ENCODE measurements around the gene ATG4D.

ATG4D gene

DNA sequence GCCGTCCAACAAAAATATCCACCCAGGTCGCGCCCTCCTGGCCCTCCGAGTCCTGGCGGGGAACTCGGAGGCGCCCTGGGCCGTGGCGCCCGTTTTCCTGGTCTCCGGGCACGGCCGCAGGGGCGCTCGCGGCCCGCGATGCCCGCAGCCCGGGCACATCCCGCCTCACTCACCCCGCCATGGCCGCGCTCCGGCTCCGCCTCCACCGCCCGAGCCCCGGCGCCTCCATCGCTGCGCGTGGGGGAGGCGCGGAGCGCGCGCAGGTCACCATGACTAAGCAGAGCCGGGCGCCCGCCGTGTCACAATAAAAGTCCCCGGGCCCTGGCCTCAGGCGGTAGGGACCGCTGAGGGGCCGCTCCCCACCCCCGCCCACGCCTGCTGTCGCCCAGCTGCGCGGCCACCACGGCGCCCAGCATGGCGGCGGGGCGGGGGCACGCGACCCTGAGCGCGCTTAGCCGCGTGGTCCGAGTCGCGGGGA lies 41.1 kb upstream of the ATG4D start:
- H3K36me3 ChIP-seq (replicated peaks), result peaks cover 12% of the 10 kb centered on the region
- peak; percentile 81 for DNase-seq
- in situ Hi-C loops (cut with HindIII; ENCODE audit: low pct_ligation_motif_present, low sequenced_read_pairs), result no loop called here
- no peaks in the 10 kb centered on the region for H3K27me3 ChIP-seq (replicated peaks)
- H3K4me3 ChIP-seq (ENCODE audit: low read depth, low read length), result peak overlapping the region; percentile 94
- TF ChIP-seq, protein P1, sequence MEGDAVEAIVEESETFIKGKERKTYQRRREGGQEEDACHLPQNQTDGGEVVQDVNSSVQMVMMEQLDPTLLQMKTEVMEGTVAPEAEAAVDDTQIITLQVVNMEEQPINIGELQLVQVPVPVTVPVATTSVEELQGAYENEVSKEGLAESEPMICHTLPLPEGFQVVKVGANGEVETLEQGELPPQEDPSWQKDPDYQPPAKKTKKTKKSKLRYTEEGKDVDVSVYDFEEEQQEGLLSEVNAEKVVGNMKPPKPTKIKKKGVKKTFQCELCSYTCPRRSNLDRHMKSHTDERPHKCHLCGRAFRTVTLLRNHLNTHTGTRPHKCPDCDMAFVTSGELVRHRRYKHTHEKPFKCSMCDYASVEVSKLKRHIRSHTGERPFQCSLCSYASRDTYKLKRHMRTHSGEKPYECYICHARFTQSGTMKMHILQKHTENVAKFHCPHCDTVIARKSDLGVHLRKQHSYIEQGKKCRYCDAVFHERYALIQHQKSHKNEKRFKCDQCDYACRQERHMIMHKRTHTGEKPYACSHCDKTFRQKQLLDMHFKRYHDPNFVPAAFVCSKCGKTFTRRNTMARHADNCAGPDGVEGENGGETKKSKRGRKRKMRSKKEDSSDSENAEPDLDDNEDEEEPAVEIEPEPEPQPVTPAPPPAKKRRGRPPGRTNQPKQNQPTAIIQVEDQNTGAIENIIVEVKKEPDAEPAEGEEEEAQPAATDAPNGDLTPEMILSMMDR (IDR thresholded peaks at IDR 0.05; ENCODE audit: low read depth, low read length, missing control alignments), result no peak
- peak overlapping the region; percentile 92 for H3K27ac ChIP-seq

DNA sequence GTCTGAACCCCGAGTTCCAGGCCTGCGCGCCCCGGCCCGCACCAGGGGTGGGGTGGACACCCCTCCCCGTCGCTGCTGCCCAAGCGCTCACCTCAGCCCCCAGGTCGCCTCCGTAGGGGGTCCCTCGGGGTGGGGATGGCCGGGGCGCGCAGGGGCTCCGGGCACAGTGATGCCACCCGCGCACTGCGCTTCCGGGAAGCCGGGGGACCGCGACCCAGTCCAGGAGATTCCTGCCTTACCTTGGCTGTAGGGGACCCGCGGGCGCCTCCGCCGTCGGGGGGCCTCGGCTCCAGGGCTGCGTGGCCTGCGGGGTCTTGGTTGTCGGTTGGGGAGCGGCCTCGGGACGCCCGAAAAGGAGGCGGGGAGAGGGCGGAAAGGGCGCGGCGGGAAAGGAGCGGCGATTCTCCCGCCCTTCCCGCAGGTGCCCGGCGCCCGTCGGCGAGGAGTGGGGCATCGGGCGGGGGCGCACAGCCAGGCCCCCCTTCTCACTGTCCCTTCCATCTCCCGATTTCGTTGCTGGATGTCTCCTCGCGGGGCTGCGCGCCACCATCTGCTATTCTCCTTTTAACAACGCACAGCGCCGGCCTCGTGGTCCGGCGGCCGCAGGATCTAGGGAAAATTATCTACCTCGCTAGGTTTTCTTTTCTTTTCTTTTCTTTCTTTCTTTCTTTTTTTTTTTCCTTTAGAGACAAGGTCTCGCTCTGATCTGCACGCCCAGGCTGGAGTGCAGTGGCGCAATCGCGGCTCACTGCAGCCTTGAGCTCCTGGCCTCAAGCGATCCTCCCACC lies 40.5 kb upstream of the ATG4D start, which contains the start of gene KEAP1:
Gene KEAP1 (minus strand): TSS at position 355 of the 788 bp plus-strand sequence. CDS start 3,323 bp downstream, outside the sequence.
- Histone ChIP-seq H3K27ac (peak within 1 kb of the TSS; percentile 92), H3K27me3 (replicated peaks) (no peaks in the 10 kb centered on the region), H3K4me3 (ENCODE audit: low read depth, low read length) (peak within 1 kb of the TSS; percentile 94), H3K36me3 (replicated peaks) (peaks cover 12% of the 10 kb centered on the region)
- DNase-seq, result no peak
- in situ Hi-C loops (cut with HindIII; ENCODE audit: low pct_ligation_motif_present, low sequenced_read_pairs), result no loop called here
- TF ChIP-seq, protein P1 (IDR thresholded peaks at IDR 0.05; ENCODE audit: low read depth, low read length, missing control alignments), result no peak

DNA sequence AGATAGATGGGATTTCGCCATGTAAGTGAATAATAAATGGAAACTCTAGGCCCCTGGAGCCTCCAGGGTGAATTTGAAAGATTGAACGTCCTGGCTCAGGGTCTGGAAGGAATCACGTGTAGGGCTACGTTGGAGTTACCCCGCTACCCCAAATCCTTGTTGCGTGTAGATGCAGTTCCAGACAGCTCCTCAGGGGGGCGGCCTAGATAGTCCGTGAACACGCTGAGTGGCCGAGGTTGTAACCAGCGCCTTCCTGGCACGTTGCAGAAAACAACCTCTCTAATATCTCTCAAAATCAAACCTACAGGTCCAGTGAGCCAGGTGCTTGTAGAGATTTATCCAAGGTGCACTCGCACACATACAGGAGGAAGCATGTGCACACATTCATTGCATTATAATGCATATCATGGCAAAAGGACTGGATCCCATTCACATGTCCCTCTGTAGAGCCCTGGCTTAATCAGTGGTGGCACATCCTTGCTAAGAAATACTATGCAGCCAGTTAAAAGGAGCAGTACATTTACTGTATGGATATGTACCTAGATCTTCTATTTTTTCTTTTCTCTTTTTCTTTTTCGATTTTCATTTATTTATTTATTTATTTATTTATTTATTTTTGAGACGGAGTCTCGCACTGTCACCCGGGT lies 38.0 kb upstream of the ATG4D start:
- H3K36me3 ChIP-seq (replicated peaks), result no peaks in the 10 kb centered on the region
- H3K27me3 ChIP-seq (replicated peaks), result no peaks in the 10 kb centered on the region
- TF ChIP-seq, protein P1 (IDR thresholded peaks at IDR 0.05; ENCODE audit: low read depth, low read length, missing control alignments), result peak; percentile 86
- in situ Hi-C loops (cut with HindIII; ENCODE audit: low pct_ligation_motif_present, low sequenced_read_pairs), result no loop called here
- peak; percentile 56 for DNase-seq
- no peak overlapping the region for H3K27ac ChIP-seq
- no peak overlapping the region for H3K4me3 ChIP-seq (ENCODE audit: low read depth, low read length)

DNA sequence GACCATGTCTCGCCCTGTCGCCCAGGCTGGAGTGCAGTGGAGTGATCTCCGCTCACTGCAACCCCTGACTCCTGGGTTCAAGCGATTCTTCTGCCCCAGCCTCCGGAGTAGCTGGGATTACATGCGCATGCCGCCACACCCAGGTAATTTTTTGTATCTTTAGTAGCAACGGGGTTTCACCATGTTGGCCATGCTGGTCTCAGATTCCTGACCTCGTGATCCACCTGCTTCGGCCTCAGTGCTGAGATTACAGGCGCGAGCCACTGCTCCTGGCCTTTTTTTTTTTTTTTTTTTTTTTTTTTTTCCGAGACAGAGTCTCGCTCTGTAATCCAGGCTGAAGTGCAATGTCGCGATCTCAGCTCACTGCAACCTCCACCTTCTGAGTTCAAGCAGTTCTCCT lies 35.7 kb upstream of the ATG4D start:
- in situ Hi-C loops (cut with HindIII; ENCODE audit: low pct_ligation_motif_present, low sequenced_read_pairs), result no loop called here
- Histone ChIP-seq H3K27me3 (replicated peaks) (no peaks in the 10 kb centered on the region), H3K27ac (no peak overlapping the region), H3K36me3 (replicated peaks) (no peaks in the 10 kb centered on the region), H3K4me3 (ENCODE audit: low read depth, low read length) (no peak overlapping the region)
- TF ChIP-seq, protein P1 (IDR thresholded peaks at IDR 0.05; ENCODE audit: low read depth, low read length, missing control alignments), result no peak
- DNase-seq, result no peak

DNA sequence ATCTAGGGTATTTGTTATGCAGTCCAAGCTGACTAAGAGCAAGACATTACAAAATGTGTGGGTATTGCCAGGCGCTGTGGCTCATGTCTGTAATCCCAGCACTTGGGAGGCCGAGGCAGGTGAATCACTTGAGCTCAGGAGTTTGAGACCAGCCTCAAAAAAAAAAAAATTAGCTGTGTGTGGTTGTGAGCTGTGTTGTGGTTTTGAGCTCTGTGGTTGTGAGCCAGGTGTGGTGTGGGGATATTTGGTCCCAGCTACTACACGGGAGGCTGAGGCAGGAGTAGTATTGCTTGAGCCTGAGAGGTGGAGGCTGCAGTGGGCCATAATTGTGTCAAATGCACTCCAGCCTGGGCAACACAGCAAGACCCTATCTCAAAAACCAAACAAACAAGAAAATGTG lies 35.0 kb upstream of the ATG4D start:
- Histone ChIP-seq H3K27ac (no peak overlapping the region), H3K36me3 (replicated peaks) (no peaks in the 10 kb centered on the region), H3K27me3 (replicated peaks) (no peaks in the 10 kb centered on the region), H3K4me3 (ENCODE audit: low read depth, low read length) (no peak overlapping the region)
- TF ChIP-seq, protein P1 (IDR thresholded peaks at IDR 0.05; ENCODE audit: low read depth, low read length, missing control alignments), result no peak
- DNase-seq, result no peak
- in situ Hi-C loops (cut with HindIII; ENCODE audit: low pct_ligation_motif_present, low sequenced_read_pairs), result no loop called here
